WERI-Rb-1 (cell line): ENCODE data around the gene ASB18.
A peak's percentile ranks its signal among the peaks of the same experiment; 100 is the strongest.

Experiments
- DNase-seq: peaks from one replicate; pipeline ENCODE4 v3.0.0-alpha.2; 2020
- H3K27ac ChIP-seq: fragments of 250-450 bp; sonication (Bioruptor Pico); 2 replicates; pipeline ENCODE4 v1.5.1; 2020; ENCODE audit warnings: mild to moderate bottlenecking, moderate library complexity
- H3K27me3 ChIP-seq: fragments of 250-450 bp; sonication (Bioruptor Pico); 2 replicates; pipeline ENCODE4 v1.5.1; 2021; ENCODE audit warnings: mild to moderate bottlenecking, low read depth, moderate library complexity; ENCODE audit not compliant: insufficient read depth, severe bottlenecking
- H3K36me3 ChIP-seq: fragments of 250-450 bp; sonication (Bioruptor Pico); 2 replicates; pipeline ENCODE4 v1.5.1; 2020; ENCODE audit warnings: mild to moderate bottlenecking, moderate library complexity
- H3K4me3 ChIP-seq: 2 replicates; pipeline ENCODE4 v1.5.1; 2011; ENCODE audit warnings: low read depth, mild to moderate bottlenecking, control low read depth, low read length
- H3K9me3 ChIP-seq: fragments of 250-450 bp; sonication (Bioruptor Pico); 2 replicates; pipeline ENCODE4 v1.5.1; 2021; ENCODE audit warnings: mild to moderate bottlenecking, moderate library complexity; ENCODE audit not compliant: severe bottlenecking
- TF ChIP-seq, protein P1 (sequence below): IDR thresholded peaks from 2 replicates; pipeline ENCODE4 v1.5.1; 2011; ENCODE audit warnings: low read depth, mild to moderate bottlenecking, control low read depth, inconsistent platforms, low read length

Gene ASB18

DNA sequence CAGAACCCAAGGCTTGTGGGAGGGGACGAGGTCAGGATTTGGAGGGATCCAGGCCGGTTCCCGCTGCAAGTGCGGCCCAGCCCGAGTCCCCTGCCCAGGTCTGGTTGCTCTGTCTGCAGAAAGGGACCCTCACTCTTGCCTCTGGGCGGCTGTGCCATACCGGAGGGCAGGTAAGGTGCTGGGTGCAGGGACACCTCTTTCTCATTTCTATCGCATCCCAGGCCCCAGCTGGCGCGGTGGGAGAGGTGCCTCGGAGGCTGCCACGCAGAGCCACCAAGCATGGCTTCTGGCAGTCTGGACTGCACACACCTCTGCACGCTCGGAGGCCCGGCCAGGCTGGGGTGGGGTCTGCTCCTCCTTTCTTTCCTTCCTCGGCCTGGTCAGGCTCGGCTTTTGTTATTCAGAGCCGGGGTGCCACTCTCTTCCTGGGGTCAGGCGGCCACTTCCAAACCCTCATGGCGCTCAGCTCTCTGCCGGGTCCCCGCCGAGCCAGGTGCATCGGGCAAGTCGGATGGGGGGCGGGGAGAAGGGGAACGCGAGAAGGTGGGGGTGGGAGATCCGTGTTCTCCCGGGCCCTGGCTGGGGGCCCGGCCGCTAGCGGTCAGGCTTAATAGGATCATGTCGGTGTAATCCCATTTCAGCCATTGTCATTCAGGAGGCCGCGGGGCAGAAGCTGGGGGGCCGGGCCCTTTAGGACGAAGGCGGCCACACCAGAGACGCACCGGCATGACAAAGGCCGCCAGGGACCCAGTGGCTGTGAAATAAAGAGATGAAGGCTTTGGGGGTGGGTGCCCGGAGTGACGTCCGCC lies 105.0 kb downstream of the ASB18 start:
- Histone ChIP-seq H3K4me3 (peak overlapping the region; percentile 16), H3K9me3 (peaks cover 2% of the 10 kb centered on the region), H3K36me3 (no peaks in the 10 kb centered on the region), H3K27ac (no peak overlapping the region), H3K27me3 (peaks cover 80% of the 10 kb centered on the region)
- peak; percentile 45 for DNase-seq
- TF ChIP-seq, protein P1, sequence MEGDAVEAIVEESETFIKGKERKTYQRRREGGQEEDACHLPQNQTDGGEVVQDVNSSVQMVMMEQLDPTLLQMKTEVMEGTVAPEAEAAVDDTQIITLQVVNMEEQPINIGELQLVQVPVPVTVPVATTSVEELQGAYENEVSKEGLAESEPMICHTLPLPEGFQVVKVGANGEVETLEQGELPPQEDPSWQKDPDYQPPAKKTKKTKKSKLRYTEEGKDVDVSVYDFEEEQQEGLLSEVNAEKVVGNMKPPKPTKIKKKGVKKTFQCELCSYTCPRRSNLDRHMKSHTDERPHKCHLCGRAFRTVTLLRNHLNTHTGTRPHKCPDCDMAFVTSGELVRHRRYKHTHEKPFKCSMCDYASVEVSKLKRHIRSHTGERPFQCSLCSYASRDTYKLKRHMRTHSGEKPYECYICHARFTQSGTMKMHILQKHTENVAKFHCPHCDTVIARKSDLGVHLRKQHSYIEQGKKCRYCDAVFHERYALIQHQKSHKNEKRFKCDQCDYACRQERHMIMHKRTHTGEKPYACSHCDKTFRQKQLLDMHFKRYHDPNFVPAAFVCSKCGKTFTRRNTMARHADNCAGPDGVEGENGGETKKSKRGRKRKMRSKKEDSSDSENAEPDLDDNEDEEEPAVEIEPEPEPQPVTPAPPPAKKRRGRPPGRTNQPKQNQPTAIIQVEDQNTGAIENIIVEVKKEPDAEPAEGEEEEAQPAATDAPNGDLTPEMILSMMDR, result no peak

DNA sequence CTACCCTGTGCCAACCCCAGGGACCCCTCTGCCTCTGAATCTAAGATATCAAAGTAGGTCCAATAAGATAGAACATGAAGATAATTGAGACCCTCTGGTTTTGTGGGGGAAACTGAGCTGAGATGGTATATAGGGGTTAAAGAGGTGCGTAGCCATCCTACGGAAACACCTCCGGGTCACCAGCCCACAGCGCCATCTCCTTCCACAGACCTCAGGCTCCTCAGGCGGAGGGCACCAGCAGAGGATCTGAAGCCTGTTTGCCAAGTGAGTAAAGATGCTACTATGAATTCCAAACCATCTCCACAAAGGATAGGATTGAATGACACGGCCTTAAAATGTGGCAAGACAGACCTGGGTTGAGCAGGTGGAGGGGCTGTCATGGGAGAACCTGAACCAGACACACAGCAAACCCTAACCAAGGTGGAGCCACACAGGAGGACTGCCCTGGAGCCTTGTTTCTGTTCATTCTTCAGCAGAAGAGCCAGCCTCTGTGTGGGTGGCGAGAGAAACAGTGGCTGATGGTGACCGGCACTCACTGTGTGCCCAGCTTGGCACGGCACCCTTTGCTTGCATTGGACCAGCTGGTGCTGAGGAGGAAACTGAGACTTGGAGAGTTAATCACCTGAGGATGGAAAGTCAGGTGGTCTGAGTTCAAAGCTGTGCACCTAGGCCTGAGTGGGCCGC lies 106.2 kb downstream of the ASB18 start:
- H3K27ac ChIP-seq, result no peak overlapping the region
- TF ChIP-seq, protein P1, result no peak
- H3K4me3 ChIP-seq, result no peak overlapping the region
- H3K36me3 ChIP-seq, result no peaks in the 10 kb centered on the region
- H3K9me3 ChIP-seq, result peaks cover 5% of the 10 kb centered on the region
- DNase-seq, result no peak
- H3K27me3 ChIP-seq, result peaks cover 90% of the 10 kb centered on the region

DNA sequence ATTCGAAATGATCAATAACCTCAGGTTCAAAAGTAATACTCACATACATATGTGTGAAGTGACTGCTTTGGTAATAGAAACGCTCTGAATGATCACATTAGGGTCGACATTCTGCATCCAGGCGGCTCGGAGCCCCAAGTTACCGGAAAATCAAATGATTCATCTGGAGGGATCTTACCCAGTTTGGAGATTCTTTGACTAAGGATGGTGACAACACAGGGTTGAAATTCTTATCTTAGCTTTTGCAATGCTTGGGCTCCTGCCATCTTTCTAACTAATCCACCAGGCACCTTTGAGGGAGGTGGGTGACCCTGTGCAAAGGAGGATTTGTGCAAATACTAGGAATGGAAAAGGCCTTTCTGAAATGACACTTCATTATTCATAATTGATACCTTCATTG lies 106.8 kb downstream of the ASB18 start:
- Histone ChIP-seq H3K9me3 (peaks cover 11% of the 10 kb centered on the region), H3K27me3 (peaks cover 87% of the 10 kb centered on the region), H3K36me3 (no peaks in the 10 kb centered on the region), H3K4me3 (no peak overlapping the region), H3K27ac (no peak overlapping the region)
- no peak for DNase-seq
- TF ChIP-seq, protein P1, result no peak

DNA sequence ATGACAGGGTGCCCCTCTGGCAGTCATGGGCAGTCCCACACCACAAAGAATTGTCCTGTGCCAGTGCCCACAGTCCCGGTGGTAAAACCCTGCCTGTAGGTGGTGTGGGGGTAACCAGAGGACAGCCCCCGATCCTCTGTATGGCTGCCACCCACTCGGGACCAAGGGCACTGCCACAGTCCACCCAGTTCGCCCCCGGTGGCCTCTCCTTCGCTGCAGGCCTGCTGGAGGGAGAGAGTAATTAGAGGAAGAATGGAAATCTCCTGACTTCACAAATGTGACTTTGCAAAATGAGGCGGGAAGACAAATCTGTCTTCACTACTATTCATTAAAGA lies 107.4 kb downstream of the ASB18 start:
- peaks cover 85% of the 10 kb centered on the region for H3K27me3 ChIP-seq

DNA sequence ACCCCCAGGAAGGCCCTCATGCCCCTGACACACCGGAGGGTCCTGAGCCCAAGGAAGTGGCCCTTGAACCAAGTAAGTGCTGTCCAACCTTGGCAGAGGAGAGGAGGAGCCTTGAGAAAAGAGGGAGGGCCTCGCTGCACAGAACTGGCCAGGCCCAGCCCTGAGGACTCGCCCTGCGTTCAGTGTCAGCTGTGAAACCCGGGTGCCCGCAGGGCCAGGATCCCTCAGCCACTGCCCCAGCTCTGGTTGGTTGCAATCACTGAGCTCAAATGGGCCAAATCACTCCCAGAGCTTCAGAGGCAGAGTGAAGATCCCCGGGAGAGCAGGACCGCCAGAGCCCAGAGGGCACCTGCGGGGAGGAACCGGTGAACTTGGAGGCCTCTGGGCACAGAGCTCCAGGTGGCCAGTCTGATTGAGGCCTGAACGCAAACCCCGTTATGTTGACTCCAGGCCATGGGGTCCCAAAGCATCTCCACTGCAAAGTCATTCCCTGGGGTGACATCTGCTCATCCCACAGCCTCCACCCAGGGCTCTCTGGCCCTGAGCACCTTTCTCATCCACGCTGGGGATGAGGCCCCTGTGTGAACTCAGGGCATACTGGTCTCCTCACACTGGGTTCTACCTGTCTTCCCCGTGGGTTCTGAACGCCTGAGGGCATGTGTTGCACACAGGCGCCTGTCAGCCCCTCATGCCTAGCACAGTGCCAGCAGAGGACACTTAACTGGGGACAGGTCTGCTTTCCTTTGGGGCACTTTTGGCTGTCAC lies 107.9 kb downstream of the ASB18 start:
- no peak for DNase-seq
- Histone ChIP-seq H3K27ac (no peak overlapping the region), H3K4me3 (no peak overlapping the region), H3K36me3 (no peaks in the 10 kb centered on the region), H3K27me3 (peaks cover 81% of the 10 kb centered on the region), H3K9me3 (peaks cover 15% of the 10 kb centered on the region)
- TF ChIP-seq, protein P1, result no peak

More for the DNA sequence above, 107.4 kb downstream of the ASB18 start:
- TF ChIP-seq, protein P1, result no peak
- Histone ChIP-seq H3K9me3 (peaks cover 15% of the 10 kb centered on the region), H3K36me3 (no peaks in the 10 kb centered on the region), H3K27ac (no peak overlapping the region), H3K4me3 (no peak overlapping the region)
- no peak for DNase-seq
